A673 (cell line): ENCODE results near the gene USP2.

Experiments
- CTCF ChIP-seq: fragments of 300-800, 200-600 bp; sonication (generic); conservative IDR thresholded peaks from 2 replicates; pipeline ENCODE4 v1.5.1; 2017; ENCODE audit warnings: low read depth, mild to moderate bottlenecking, antibody characterized with exemption, low read length, moderate library complexity, mixed read lengths
- EZH2 ChIP-seq: fragments of 200-600 bp; sonication (generic); IDR thresholded peaks from 2 replicates; pipeline ENCODE4 v1.6.1; 2017; ENCODE audit warnings: borderline replicate concordance, low read depth, mild to moderate bottlenecking, mixed read lengths, antibody characterized with exemption, low read length; ENCODE audit not compliant: poor library complexity, severe bottlenecking

- no peak for TF ChIP-seq CTCF
- no peak for TF ChIP-seq EZH2
Measured at GRCh38 chr11:119343726-119344125, 37.8 kb downstream of the USP2 start.
